SK-N-SH treated with all-trans-retinoic acid at 6 μM for 48 hours (cell line): Measurements from ENCODE around the gene KCNQ5.

ENCODE experiments used
- ATAC-seq: fragments of 200-7000 bp; cut with Tn5 transposase; 3 replicates; pipeline ENCODE4 v1.9.1; 2020; ENCODE audit warnings: mild to moderate bottlenecking, moderate library complexity
- ARNTL ChIP-seq: fragments of 450-650 bp; formaldehyde crosslinking; IDR thresholded peaks from 2 replicates; pipeline ENCODE4 v1.5.0; 2020; ENCODE audit warnings: low read depth, mild to moderate bottlenecking, moderate library complexity, borderline replicate concordance
- BACH2 ChIP-seq: fragments of 250-450 bp; sonication (Bioruptor Pico); IDR thresholded peaks from 2 replicates; pipeline ENCODE4 v1.9.0; 2021; ENCODE audit warnings: mild to moderate bottlenecking, borderline replicate concordance
- CSDC2 ChIP-seq: fragments of 250-450 bp; sonication (Bioruptor Pico); IDR thresholded peaks from 2 replicates; pipeline ENCODE4 v1.5.0; 2020; ENCODE audit warnings: mild to moderate bottlenecking, moderate library complexity
- CSRNP3 ChIP-seq: fragments of 250-450 bp; sonication (Bioruptor Pico); IDR thresholded peaks from 2 replicates; pipeline ENCODE4 v1.5.1; 2021; ENCODE audit warnings: mild to moderate bottlenecking, moderate library complexity
- ESRRG ChIP-seq: fragments of 250-450 bp; sonication (Bioruptor Pico); IDR thresholded peaks from 2 replicates; pipeline ENCODE4 v1.6.1; 2021; ENCODE audit warnings: mild to moderate bottlenecking
- GLIS3 ChIP-seq: fragments of 250-450 bp; sonication (Bioruptor Pico); IDR thresholded peaks from 2 replicates; pipeline ENCODE4 v1.5.0; 2020; ENCODE audit warnings: mild to moderate bottlenecking, moderate library complexity
- ISL1 ChIP-seq: fragments of 250-450 bp; sonication (Bioruptor Pico); IDR thresholded peaks from 2 replicates; pipeline ENCODE4 v2.1.2; 2022; ENCODE audit warnings: mild to moderate bottlenecking, moderate library complexity
- OSR1 ChIP-seq: fragments of 250-450 bp; sonication (Bioruptor Pico); IDR thresholded peaks from 2 replicates; pipeline ENCODE4 v1.8.0; 2022; ENCODE audit warnings: moderate library complexity, mild to moderate bottlenecking, inconsistent platforms
- PATZ1 ChIP-seq: fragments of 250-450 bp; sonication (Bioruptor Pico); IDR thresholded peaks from 2 replicates; pipeline ENCODE4 v1.8.0; 2020; ENCODE audit warnings: mild to moderate bottlenecking, moderate library complexity, borderline replicate concordance
- POU6F1 ChIP-seq: fragments of 250-450 bp; sonication (Bioruptor Pico); IDR thresholded peaks from 2 replicates; pipeline ENCODE4 v1.8.0; 2021; ENCODE audit warnings: low read depth, mild to moderate bottlenecking, moderate library complexity, borderline replicate concordance
- RARB ChIP-seq: fragments of 250-450 bp; sonication (Bioruptor Pico); IDR thresholded peaks from 2 replicates; pipeline ENCODE4 v1.8.0; 2021; ENCODE audit warnings: mild to moderate bottlenecking, moderate library complexity
- TCF4 ChIP-seq: fragments of 250-450 bp; sonication (Bioruptor Pico); IDR thresholded peaks from 2 replicates; pipeline ENCODE4 v1.8.0; 2021; ENCODE audit warnings: mild to moderate bottlenecking, moderate library complexity, borderline replicate concordance
- TOX ChIP-seq: fragments of 250-450 bp; sonication (Bioruptor Pico); IDR thresholded peaks from 2 replicates; pipeline ENCODE4 v1.8.0; 2021; ENCODE audit warnings: mild to moderate bottlenecking, moderate library complexity, borderline replicate concordance
- TSHZ2 ChIP-seq: fragments of 250-450 bp; sonication (Bioruptor Pico); IDR thresholded peaks from 2 replicates; pipeline ENCODE4 v1.5.0; 2020; ENCODE audit warnings: mild to moderate bottlenecking, moderate library complexity
- ZC3H10 ChIP-seq: fragments of 250-450 bp; sonication (Bioruptor Pico); IDR thresholded peaks from 2 replicates; pipeline ENCODE4 v1.5.1; 2021; ENCODE audit warnings: mild to moderate bottlenecking, moderate library complexity
- ZFP3 ChIP-seq: fragments of 250-450 bp; sonication (Bioruptor Pico); IDR thresholded peaks from 2 replicates; pipeline ENCODE4 v1.5.0; 2020; ENCODE audit warnings: mild to moderate bottlenecking, moderate library complexity
- ZFP30 ChIP-seq: fragments of 450-650 bp; formaldehyde crosslinking; IDR thresholded peaks from 2 replicates; pipeline ENCODE4 v1.5.0; 2022; ENCODE audit warnings: mild to moderate bottlenecking, moderate library complexity
- ZNF70 ChIP-seq: fragments of 450-650 bp; formaldehyde crosslinking; IDR thresholded peaks from 2 replicates; pipeline ENCODE4 v1.5.0; 2020; ENCODE audit warnings: mild to moderate bottlenecking, moderate library complexity
- ZNF8 ChIP-seq: fragments of 450-650 bp; formaldehyde crosslinking; IDR thresholded peaks from 2 replicates; pipeline ENCODE4 v1.5.0; 2020; ENCODE audit warnings: mild to moderate bottlenecking, moderate library complexity
- TF ChIP-seq, protein P1 (sequence below): fragments of 250-450 bp; sonication (Bioruptor Pico); IDR thresholded peaks from 2 replicates; pipeline ENCODE4 v1.5.1; 2020; ENCODE audit warnings: low read depth, mild to moderate bottlenecking, moderate library complexity

The KCNQ5 gene

GRCh38 chr6:72947534-72947933, 325.7 kb downstream of the KCNQ5 start:
- no peak for ATAC-seq
- TF ChIP-seq GLIS3 (CRISPR knock-in tag) = no peak
- 0 out of 2 replicates have a peak, but pooled peaks have one; percentile 9 for TF ChIP-seq ISL1

GRCh38 chr6:72948153-72948552, 326.3 kb downstream of the KCNQ5 start:
- no peak for ATAC-seq
- TF ChIP-seq OSR1 (no peak), POU6F1 (no peak), ZFP3 (CRISPR knock-in tag) (no peak), ARNTL (CRISPR knock-in tag) (no peak), PATZ1 (no peak), ZNF8 (no peak), TCF4 (no peak), RARB (CRISPR knock-in tag) (no peak), BACH2 (CRISPR knock-in tag) (no peak), CSDC2 (no peak), ZNF70 (CRISPR knock-in tag) (no peak), ZFP30 (no peak), ZC3H10 (CRISPR knock-in tag) (no peak), CSRNP3 (CRISPR knock-in tag) (no peak), ISL1 (no peak), ESRRG (CRISPR knock-in tag) (no peak)
- TF ChIP-seq, protein P1, sequence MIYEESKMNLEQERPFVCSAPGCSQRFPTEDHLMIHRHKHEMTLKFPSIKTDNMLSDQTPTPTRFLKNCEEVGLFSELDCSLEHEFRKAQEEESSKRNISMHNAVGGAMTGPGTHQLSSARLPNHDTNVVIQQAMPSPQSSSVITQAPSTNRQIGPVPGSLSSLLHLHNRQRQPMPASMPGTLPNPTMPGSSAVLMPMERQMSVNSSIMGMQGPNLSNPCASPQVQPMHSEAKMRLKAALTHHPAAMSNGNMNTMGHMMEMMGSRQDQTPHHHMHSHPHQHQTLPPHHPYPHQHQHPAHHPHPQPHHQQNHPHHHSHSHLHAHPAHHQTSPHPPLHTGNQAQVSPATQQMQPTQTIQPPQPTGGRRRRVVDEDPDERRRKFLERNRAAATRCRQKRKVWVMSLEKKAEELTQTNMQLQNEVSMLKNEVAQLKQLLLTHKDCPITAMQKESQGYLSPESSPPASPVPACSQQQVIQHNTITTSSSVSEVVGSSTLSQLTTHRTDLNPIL (CRISPR knock-in tag) = no peak

- peak; percentile 50 for ATAC-seq
- TF ChIP-seq ZFP30 = no peak
- TF ChIP-seq ISL1 = peak; percentile 25; the same call in 1 of the 2 replicates
Observed at GRCh38 chr6:72950114-72950860, 328.4 kb downstream of the KCNQ5 start.

DNA sequence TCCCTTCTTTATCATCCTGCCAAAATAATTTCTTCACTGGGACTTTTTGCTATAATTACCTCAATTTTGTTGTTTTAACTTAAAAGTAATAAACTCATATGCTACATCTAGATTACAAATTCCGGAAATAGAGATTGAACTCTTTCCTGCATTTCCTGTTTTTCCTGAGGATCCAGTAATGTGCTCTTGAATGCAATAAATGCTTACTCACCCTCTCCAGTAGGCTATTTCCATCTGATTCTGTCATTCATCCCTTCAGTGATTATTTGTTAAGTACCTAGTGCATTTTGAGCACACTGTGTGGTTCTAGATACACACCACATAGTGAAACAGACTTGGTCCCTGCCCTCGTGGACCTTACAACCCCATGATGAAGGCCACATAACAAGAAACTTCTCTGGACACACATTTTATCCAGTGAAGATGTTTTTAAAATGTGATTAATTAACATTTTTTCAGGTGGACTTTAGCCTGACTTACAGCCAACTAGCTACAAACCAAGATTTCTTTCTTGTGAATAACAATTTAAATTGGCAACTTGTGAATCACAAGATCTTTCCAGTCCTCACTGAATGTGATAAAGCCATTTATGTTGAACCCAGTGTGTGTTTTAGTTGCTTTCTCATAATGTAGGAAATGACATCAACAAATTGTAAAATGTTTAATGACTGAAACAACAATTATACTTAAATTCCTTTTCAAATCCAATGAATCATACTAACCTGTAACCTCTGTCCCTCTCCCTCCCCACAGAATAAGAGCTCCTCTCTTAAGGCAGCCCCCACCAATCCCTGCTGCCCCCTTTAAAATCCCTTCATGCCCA, 331.2 kb downstream of the KCNQ5 start:
- TF ChIP-seq ARNTL (CRISPR knock-in tag) = no peak
- TF ChIP-seq BACH2 (CRISPR knock-in tag) = no peak
- TF ChIP-seq TOX (CRISPR knock-in tag) = no peak
- TF ChIP-seq PATZ1 = no peak
- no peak for TF ChIP-seq CSRNP3 (CRISPR knock-in tag)
- TF ChIP-seq ZFP30 = no peak
- TF ChIP-seq TCF4 = no peak
- TF ChIP-seq CSDC2 = no peak
- TF ChIP-seq ZNF8 = no peak
- TF ChIP-seq TSHZ2 (CRISPR knock-in tag) = no peak
- ATAC-seq = no peak
